Activated CD4-positive, alpha-beta T cell treated with anti-CD3 and anti-CD28 coated beads, Interleukin-2, amount 10 ng/mL, durations not matched to agents 24 days and 14 days (primary cell): ENCODE results near the gene STK10. TPM values are rescaled to one million over a fixed set of nuclear protein-coding genes. Genes with fewer than 3 reads are reported as not detected.

Experiments used
- DNase-seq: peaks from one replicate; pipeline ENCODE4 v3.0.0; 2022
- H3K27ac Mint-ChIP-seq: one replicate; pipeline ENCODE4 v1.8.0; 2022; ENCODE audit warnings: mild to moderate bottlenecking, mixed read lengths
- H3K27me3 Mint-ChIP-seq: one replicate; pipeline ENCODE4 v1.8.0; 2022; ENCODE audit warnings: mixed read lengths
- H3K36me3 Mint-ChIP-seq: one replicate; pipeline ENCODE4 v1.8.0; 2022; ENCODE audit warnings: low read depth, mild to moderate bottlenecking, mixed read lengths
- H3K4me1 Mint-ChIP-seq: one replicate; pipeline ENCODE4 v1.8.0; 2021; ENCODE audit warnings: mixed read lengths
- H3K4me3 Mint-ChIP-seq: one replicate; pipeline ENCODE4 v1.8.0; 2022; ENCODE audit warnings: mild to moderate bottlenecking, moderate library complexity, mixed read lengths
- H3K9me3 Mint-ChIP-seq: one replicate; pipeline ENCODE4 v1.8.0; 2021; ENCODE audit warnings: mixed read lengths
- intact Hi-C: fragments of 100-400 bp; cut with micrococcal nuclease; formaldehyde crosslinking; loops from one replicate; pipeline ENCODE4 v1.15.1; 2023
- total RNA-seq: library from RNA; stranded (reverse); gene quantifications from 2 replicates; pipeline ENCODE4 v1.2.3, GENCODE V29; 2022

Gene STK10
- total RNA-seq, 1 donor from 2014 or later = 87.9 TPM

- Mint-ChIP-seq H3K4me3 (peak overlapping the region; percentile 99), H3K9me3 (no peaks in the 10 kb centered on the region), H3K27me3 (no peaks in the 10 kb centered on the region), H3K27ac (peak overlapping the region; percentile 99), H3K4me1 (peaks cover 64% of the 10 kb centered on the region), H3K36me3 (peaks cover 38% of the 10 kb centered on the region)
- intact Hi-C loops = no loop called here
- no peak for DNase-seq
Measured at GRCh38 chr5:172183881-172184280, 4.1 kb downstream of the STK10 start.

- H3K27me3 Mint-ChIP-seq = no peaks in the 10 kb centered on the region
- intact Hi-C loops = no loop called here
- no peak for DNase-seq
- no peak overlapping the region for H3K4me3 Mint-ChIP-seq
- peaks cover 43% of the 10 kb centered on the region for H3K36me3 Mint-ChIP-seq
- peaks cover 76% of the 10 kb centered on the region for H3K4me1 Mint-ChIP-seq
- peak overlapping the region; percentile 99 for H3K27ac Mint-ChIP-seq
- H3K9me3 Mint-ChIP-seq = no peaks in the 10 kb centered on the region
Measured at GRCh38 chr5:172182291-172182690, 5.7 kb downstream of the STK10 start.

GRCh38 chr5:172180936-172181335 is 7.1 kb downstream of the STK10 start:
- peaks cover 79% of the 10 kb centered on the region for H3K4me1 Mint-ChIP-seq
- DNase-seq = peak; percentile 71

GRCh38 chr5:172178991-172179989 is 8.7 kb downstream of the STK10 start:
- Mint-ChIP-seq H3K27me3 (no peaks in the 10 kb centered on the region), H3K4me1 (peaks cover 78% of the 10 kb centered on the region), H3K27ac (peak overlapping the region; percentile 96), H3K36me3 (peaks cover 34% of the 10 kb centered on the region), H3K9me3 (no peaks in the 10 kb centered on the region), H3K4me3 (peak overlapping the region; percentile 90)
- DNase-seq = peak; percentile 88
- intact Hi-C loops = loop anchor here (1.0 to 10.0 kb wide), 5 partner anchors 8 to 1884 kb away; partner anchors contain the start of genes CREBRF, FBXW11 and LCP2

More at GRCh38 chr5:172180936-172181335, 7.1 kb downstream of the STK10 start:
- peak overlapping the region; percentile 90 for H3K4me3 Mint-ChIP-seq
- intact Hi-C loops = no loop called here
- H3K36me3 Mint-ChIP-seq = peaks cover 43% of the 10 kb centered on the region
- H3K27me3 Mint-ChIP-seq = no peaks in the 10 kb centered on the region
- H3K27ac Mint-ChIP-seq = peak overlapping the region; percentile 96
- H3K9me3 Mint-ChIP-seq = no peaks in the 10 kb centered on the region

GRCh38 chr5:172178301-172178987 is 9.6 kb downstream of the STK10 start:
- peak; percentile 84 for DNase-seq
- Mint-ChIP-seq H3K9me3 (no peaks in the 10 kb centered on the region), H3K27ac (peak overlapping the region; percentile 96), H3K4me1 (peaks cover 79% of the 10 kb centered on the region), H3K27me3 (no peaks in the 10 kb centered on the region), H3K4me3 (peak overlapping the region; percentile 90), H3K36me3 (peaks cover 39% of the 10 kb centered on the region)
- intact Hi-C loops = loop anchor here (2.0 to 10.0 kb wide), 4 partner anchors 46 to 1884 kb away; partner anchors contain the start of genes CREBRF, FBXW11 and LCP2

GRCh38 chr5:172177176-172177575 is 10.8 kb downstream of the STK10 start:
- Mint-ChIP-seq H3K4me3 (peak overlapping the region; percentile 90), H3K27ac (peak overlapping the region; percentile 96), H3K27me3 (no peaks in the 10 kb centered on the region), H3K4me1 (peaks cover 80% of the 10 kb centered on the region), H3K9me3 (no peaks in the 10 kb centered on the region), H3K36me3 (peaks cover 37% of the 10 kb centered on the region)
- intact Hi-C loops = loop anchor here (5.0 to 10.0 kb wide), 2 partner anchors 880 to 1882 kb away; partner anchors contain the start of genes CREBRF and LCP2
- no peak for DNase-seq

GRCh38 chr5:172175263-172175719 is 12.7 kb downstream of the STK10 start:
- Mint-ChIP-seq H3K27ac (peak overlapping the region; percentile 96), H3K27me3 (no peaks in the 10 kb centered on the region), H3K36me3 (peaks cover 39% of the 10 kb centered on the region), H3K9me3 (no peaks in the 10 kb centered on the region), H3K4me3 (peak overlapping the region; percentile 90), H3K4me1 (peaks cover 85% of the 10 kb centered on the region)
- intact Hi-C loops = loop anchor here (1.0 to 10.0 kb wide), 4 partner anchors 13 to 1880 kb away; partner anchors contain the start of genes CREBRF, LCP2 and STK10
- peak; percentile 94 for DNase-seq

GRCh38 chr5:172173564-172174153 is 14.4 kb downstream of the STK10 start:
- Mint-ChIP-seq H3K9me3 (no peaks in the 10 kb centered on the region), H3K27me3 (no peaks in the 10 kb centered on the region), H3K4me3 (peak overlapping the region; percentile 90), H3K4me1 (peaks cover 84% of the 10 kb centered on the region), H3K27ac (peak overlapping the region; percentile 96), H3K36me3 (peaks cover 49% of the 10 kb centered on the region)
- DNase-seq = peak; percentile 91
- intact Hi-C loops = loop anchor here (2.0 to 10.0 kb wide), 2 partner anchors 15 to 1879 kb away; partner anchors contain the start of gene LCP2

GRCh38 chr5:172172912-172173563 is 15.0 kb downstream of the STK10 start:
- Mint-ChIP-seq H3K27me3 (no peaks in the 10 kb centered on the region), H3K4me1 (peaks cover 81% of the 10 kb centered on the region), H3K4me3 (peak overlapping the region; percentile 90), H3K36me3 (peaks cover 46% of the 10 kb centered on the region), H3K9me3 (no peaks in the 10 kb centered on the region), H3K27ac (peak overlapping the region; percentile 96)
- DNase-seq = no peak
- intact Hi-C loops = loop anchor here (2.0 to 10.0 kb wide), 2 partner anchors 14 to 1878 kb away; partner anchors contain the start of gene LCP2

- peaks cover 72% of the 10 kb centered on the region for H3K4me1 Mint-ChIP-seq
- DNase-seq = no peak
- no peaks in the 10 kb centered on the region for H3K27me3 Mint-ChIP-seq
- peaks cover 44% of the 10 kb centered on the region for H3K36me3 Mint-ChIP-seq
- no peaks in the 10 kb centered on the region for H3K9me3 Mint-ChIP-seq
- H3K4me3 Mint-ChIP-seq = no peak overlapping the region
- intact Hi-C loops = loop anchor here (10.0 kb wide), 1 partner anchor 1876 kb away; the partner anchor contains the start of gene LCP2
- H3K27ac Mint-ChIP-seq = no peak overlapping the region
Measured at GRCh38 chr5:172171118-172171517, 16.9 kb downstream of the STK10 start.

- peaks cover 39% of the 10 kb centered on the region for H3K36me3 Mint-ChIP-seq
- H3K4me1 Mint-ChIP-seq = peaks cover 64% of the 10 kb centered on the region
- no peak overlapping the region for H3K4me3 Mint-ChIP-seq
- H3K27me3 Mint-ChIP-seq = no peaks in the 10 kb centered on the region
- H3K27ac Mint-ChIP-seq = peak overlapping the region; percentile 58
- intact Hi-C loops = loop anchor here (10.0 kb wide), 1 partner anchor 1875 kb away; the partner anchor contains the start of gene LCP2
- no peaks in the 10 kb centered on the region for H3K9me3 Mint-ChIP-seq
- DNase-seq = no peak
Measured at GRCh38 chr5:172170251-172170701, 17.7 kb downstream of the STK10 start.

GRCh38 chr5:172169216-172169615 is 18.8 kb downstream of the STK10 start:
- Mint-ChIP-seq H3K4me1 (peaks cover 59% of the 10 kb centered on the region), H3K4me3 (no peak overlapping the region), H3K9me3 (no peaks in the 10 kb centered on the region), H3K27me3 (no peaks in the 10 kb centered on the region), H3K36me3 (peaks cover 41% of the 10 kb centered on the region), H3K27ac (peak overlapping the region; percentile 76)
- intact Hi-C loops = no loop called here
- DNase-seq = no peak
